K562 (cell line): ENCODE results near the gene CRIP1. TPM values are rescaled to one million over a fixed set of nuclear protein-coding genes. Genes with fewer than 3 reads are reported as not detected.

Source experiments
- ATAC-seq: fragments of 200-7000 bp; cut with Tn5 transposase; 3 replicates; pipeline ENCODE4 v1.9.1; 2020; ENCODE audit warnings: moderate library complexity
- BruUV-seq: library from RNA; stranded (reverse); fragments of 400-500 nt; replicated peaks from 2 replicates; lab custom pipeline; 2021; lab: Mats Ljungman, UMichigan
- CTCF ChIA-PET: fragments of 300-600 bp; formaldehyde crosslinking; extraction: SDS; loops from one replicate; lab custom pipeline; 2021; ENCODE audit warnings: low intra/inter-chr PET ratio; lab: Yijun Ruan, JAX
- POLR2A ChIA-PET: fragments of 300-600, 350-650 bp; sonication (Branson Sonifier 250); formaldehyde crosslinking; extraction: SDS; loops from one replicate; lab custom pipeline; 2021; ENCODE audit warnings: antibody characterized with exemption, inconsistent platforms; lab: Yijun Ruan, JAX
- DNase-seq, 4 experiments: peaks; one replicate each; pipeline versions ENCODE4 v3.0.0 to v3.0.0-alpha.2; 2011 to 2018; ENCODE audit warnings: low spot score in 3 of 4, mixed read lengths in 3 of 4; ENCODE audit errors: extremely low read depth in 1 of 4
- FAIRE-seq: peaks from 2 replicates; lab custom pipeline; 2011; peaks lifted over from hg19 to GRCh38; lab: Jason Lieb, UNC
- H2AFZ ChIP-seq: 2 replicates; pipeline ENCODE4 v1.6.0; 2011; ENCODE audit warnings: low read depth, low read length, control low read depth, inconsistent platforms
- H3K27ac ChIP-seq: fragments of 200-600 bp; 3 replicates; pipeline ENCODE4 v1.8.0; 2011; ENCODE audit warnings: low read depth, mild to moderate bottlenecking, control low read depth, inconsistent platforms, low read length, moderate library complexity, mixed read lengths; ENCODE audit errors: extremely low read depth
- H3K27me3 ChIP-seq, 2 experiments: fragments of 300-600 bp in 1 of 2; 2 replicates in 1 of 2; 3 replicates in 1 of 2; pipeline versions ENCODE4 v1.6.0 to v1.8.0; 2011; ENCODE audit warnings: inconsistent platforms in 2 of 2, low read length in 2 of 2, mild to moderate bottlenecking in 1 of 2, mixed read lengths in 1 of 2, moderate library complexity in 1 of 2; ENCODE audit not compliant: control insufficient read depth in 2 of 2, insufficient read depth in 2 of 2
- H3K36me3 ChIP-seq: fragments of 300-600 bp; 3 replicates; pipeline ENCODE4 v1.8.0; 2011; ENCODE audit warnings: mild to moderate bottlenecking, low read length, inconsistent platforms; ENCODE audit not compliant: control insufficient read depth, insufficient read depth
- H3K4me1 ChIP-seq, 2 experiments: fragments of 200-600 bp in 1 of 2; replicated peaks in 1 of 2; 2 replicates in 1 of 2; 3 replicates in 1 of 2; pipeline versions ENCODE4 v1.5.1 to v1.8.0; 2011; ENCODE audit warnings: inconsistent platforms in 2 of 2, low read length in 2 of 2, mild to moderate bottlenecking in 1 of 2, mixed read lengths in 1 of 2, moderate library complexity in 1 of 2; ENCODE audit not compliant: control insufficient read depth in 2 of 2, insufficient read depth in 2 of 2
- H3K4me2 ChIP-seq: 2 replicates; pipeline ENCODE4 v1.6.1; 2011; ENCODE audit warnings: low read length, control low read depth, inconsistent platforms, mixed read lengths; ENCODE audit not compliant: insufficient read depth
- H3K4me3 ChIP-seq: fragments of 200-600 bp; sonication (generic), shearing (Covaris generic); 2 replicates; pipeline ENCODE4 v1.5.1; 2016; ENCODE audit warnings: control low read depth, inconsistent platforms
- H3K79me2 ChIP-seq: fragments of 200-600 bp; 3 replicates; pipeline ENCODE4 v1.8.0; 2011; ENCODE audit warnings: low read length, inconsistent platforms; ENCODE audit not compliant: control insufficient read depth, insufficient read depth
- H3K9ac ChIP-seq, 2 experiments: 2 replicates each; pipeline versions ENCODE4 v1.6.0 to v1.6.1; 2011; ENCODE audit warnings: low read depth in 2 of 2, low read length in 2 of 2, control low read depth in 1 of 2, inconsistent platforms in 1 of 2, mild to moderate bottlenecking in 1 of 2, mixed read lengths in 1 of 2; ENCODE audit not compliant: insufficient read depth in 1 of 2
- H3K9me1 ChIP-seq: one replicate; pipeline ENCODE4 v1.6.0; 2011; ENCODE audit warnings: inconsistent platforms, mild to moderate bottlenecking, low read length, moderate library complexity; ENCODE audit not compliant: control insufficient read depth, insufficient read depth
- H3K9me3 ChIP-seq: replicated peaks from 2 replicates; pipeline ENCODE4 v1.5.1; 2011; ENCODE audit warnings: low read depth, low read length, inconsistent platforms; ENCODE audit not compliant: control insufficient read depth, insufficient read depth
- H4K20me1 ChIP-seq: replicated peaks from 2 replicates; pipeline ENCODE4 v1.6.1; 2011; ENCODE audit warnings: low read length, inconsistent platforms, mixed read lengths; ENCODE audit not compliant: control insufficient read depth, insufficient read depth
- COPS2 ChIP-seq: fragments of 450-650 bp; conservative IDR thresholded peaks from 2 replicates; pipeline ENCODE4 v1.6.1; 2016; ENCODE audit warnings: mild to moderate bottlenecking, moderate library complexity
- ETV5 ChIP-seq: sonication (generic); formaldehyde crosslinking; IDR thresholded peaks from 2 replicates; pipeline ENCODE4 v1.4.0; 2020; ENCODE audit warnings: low read depth, mild to moderate bottlenecking, missing genetic modification reagents
- FOXK2 ChIP-seq, 2 experiments: fragments of 450-650 bp; IDR thresholded peaks in 1 of 2; conservative IDR thresholded peaks in 1 of 2; 2 replicates each; pipeline ENCODE4 v1.6.1; 2016; ENCODE audit warnings: low read depth in 2 of 2, mild to moderate bottlenecking in 1 of 2
- HNRNPK ChIP-seq: fragments of 200-400 bp; formaldehyde crosslinking; IDR thresholded peaks from one replicate; pipeline ENCODE4 v1.6.1; 2018; ENCODE audit warnings: mild to moderate bottlenecking, low read depth, low read length; ENCODE audit not compliant: poor library complexity, severe bottlenecking
- OTX1 ChIP-seq: fragments of 450-650 bp; formaldehyde crosslinking; IDR thresholded peaks from 2 replicates; pipeline ENCODE4 v1.4.0; 2022; ENCODE audit warnings: mild to moderate bottlenecking
- PCBP1 ChIP-seq: fragments of 200-400 bp; formaldehyde crosslinking; IDR thresholded peaks from 2 replicates; pipeline ENCODE4 v1.6.1; 2018; ENCODE audit warnings: mild to moderate bottlenecking, low read depth, low read length; ENCODE audit not compliant: poor library complexity, severe bottlenecking
- RBFOX2 ChIP-seq: fragments of 200-400 bp; formaldehyde crosslinking; IDR thresholded peaks from 2 replicates; pipeline ENCODE4 v1.6.1; 2017; ENCODE audit warnings: low read depth, mild to moderate bottlenecking, low read length, moderate library complexity
- SIN3B ChIP-seq: fragments of 450-650 bp; IDR thresholded peaks from 2 replicates; pipeline ENCODE4 v1.6.1; 2017; ENCODE audit warnings: low read depth, mild to moderate bottlenecking, moderate library complexity
- TAF15 ChIP-seq: fragments of 200-400 bp; formaldehyde crosslinking; IDR thresholded peaks from 2 replicates; pipeline ENCODE4 v1.6.1; 2017; ENCODE audit warnings: mild to moderate bottlenecking, low read depth, low read length, moderate library complexity
- TCF7L2 ChIP-seq: fragments of 150-350 bp; IDR thresholded peaks from 2 replicates; pipeline ENCODE4 v1.6.1; 2016; ENCODE audit warnings: low read depth, mild to moderate bottlenecking, low read length, moderate library complexity
- WHSC1 ChIP-seq: IDR thresholded peaks from one replicate; pipeline ENCODE4 v1.6.1; 2012; ENCODE audit warnings: low read length, control low read depth, inconsistent platforms
- ZNF197 ChIP-seq: fragments of 200-800 bp; sonication (Bioruptor generic); IDR thresholded peaks from 2 replicates; pipeline ENCODE4 v1.6.1; 2016; ENCODE audit warnings: low read depth, missing genetic modification characterization, missing compliant biosample characterization
- ZNF79 ChIP-seq: fragments of 250-450 bp; sonication (Bioruptor Pico); IDR thresholded peaks from 2 replicates; pipeline ENCODE4 v1.4.0; 2020; ENCODE audit warnings: low read depth, mild to moderate bottlenecking, moderate library complexity
- WGBS: fragments of 100-300 bp; shearing (Covaris generic); methylation state at CpG from one replicate; pipeline ENCODE4 v1.1.6; 2016; ENCODE audit warnings: low coverage, mixed read lengths; ENCODE audit not compliant: insufficient coverage; ENCODE audit errors: missing lambda C conversion rate; 5-methylcytosine and 5-hydroxymethylcytosine counted together
- in situ Hi-C: fragments of 300-500 bp; cut with MboI; formaldehyde crosslinking; loops from 4 replicates; pipeline ENCODE4 v1.15.0; 2018; ENCODE audit warnings: inconsistent platforms, mixed read lengths
- intact Hi-C: fragments of 100-400 bp; cut with micrococcal nuclease; formaldehyde crosslinking; loops from 2 replicates; pipeline ENCODE4 v1.14.2; 2022
- polyA plus RNA-seq, 8 experiments: library from polyadenylated mRNA; depleted of rRNA in 4 of 8; stranded (reverse) in 5 of 8; unstranded in 3 of 8; fragments of >200 nt; fragmentation: Nextera tagmentation in 2 of 8; fragmentation: Illumina TruSeq in 1 of 8; extraction: Ambion mirVana in 2 of 8; extraction: Trizol in 1 of 8; gene quantifications; 2 replicates each; pipeline versions ENCODE4 v1.2.1 to v1.2.3, GENCODE V29; 2011 to 2014; ENCODE audit warnings: inconsistent platforms in 1 of 8, missing spikeins in 1 of 8
- total RNA-seq, 7 experiments: library from RNA; depleted of rRNA in 6 of 7; stranded (reverse); fragments of >200 nt in 6 of 7; fragmentation: Illumina TruSeq in 2 of 7; extraction: Trizol in 2 of 7; gene quantifications; 2 replicates each; pipeline versions ENCODE4 v1.2.1 to v1.2.3, GENCODE V29; 2011 to 2021; ENCODE audit warnings: low replicate concordance in 1 of 7
- TF ChIP-seq, protein P1 (sequence below): fragments of 250-450 bp; sonication (Bioruptor Pico); IDR thresholded peaks from 2 replicates; pipeline ENCODE4 v1.6.1; 2021; ENCODE audit warnings: mild to moderate bottlenecking
- TF ChIP-seq, protein P2 (sequence below): fragments of 450-650 bp; IDR thresholded peaks from 2 replicates; pipeline ENCODE4 v1.6.1; 2017; ENCODE audit warnings: mild to moderate bottlenecking, moderate library complexity
- TF ChIP-seq, protein P3 (sequence below), 2 experiments: IDR thresholded peaks in 1 of 2; conservative IDR thresholded peaks in 1 of 2; 2 replicates each; pipeline ENCODE4 v1.6.1; 2016; ENCODE audit warnings: low read depth in 2 of 2, mild to moderate bottlenecking in 1 of 2, missing compliant biosample characterization in 1 of 2, missing genetic modification characterization in 1 of 2, moderate library complexity in 1 of 2

Gene CRIP1
- total and polyA plus RNA-seq, 9 of the 15 experiments (the other 6 are each of a cell fraction or from before 2014, with no cell fraction given), result 0.11 to 0.58 (median 0.14) TPM; not detected in 6

DNA sequence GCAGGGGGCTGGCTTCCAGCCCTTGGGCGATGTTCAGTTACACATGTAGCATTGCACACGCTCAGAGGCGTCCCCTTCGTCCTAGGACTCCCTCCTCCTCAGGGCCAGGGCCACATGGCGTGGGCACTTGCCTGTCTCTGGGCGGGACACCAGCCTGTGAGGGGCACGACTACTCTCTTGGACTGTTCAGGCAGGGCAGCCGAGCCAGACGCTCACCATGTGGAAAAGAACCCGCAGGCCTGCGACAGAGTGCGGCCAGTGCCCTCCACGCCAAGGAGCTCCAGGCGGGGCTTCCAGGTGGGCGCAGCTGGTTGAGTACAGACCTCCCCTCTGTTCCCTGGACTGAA lies 46.2 kb upstream of the CRIP1 start:
- H3K79me2 ChIP-seq, result peaks cover 37% of the 10 kb centered on the region
- H3K4me1 ChIP-seq, result peaks cover 0 to 49% of the 10 kb centered on the region in 2 experiments; a peak in 2 of 5 replicates
- H3K9me1 ChIP-seq, result no peaks in the 10 kb centered on the region
- no peak overlapping the region for H3K4me3 ChIP-seq
- FAIRE-seq, result no peak
- peaks cover 51% of the 10 kb centered on the region; the same call in 1 of the 3 replicates for H3K36me3 ChIP-seq
- no peak overlapping the region for H3K27ac ChIP-seq
- peaks cover 8% of the 10 kb centered on the region; the same call in 1 of the 2 replicates for H4K20me1 ChIP-seq
- no peak for TF ChIP-seq FOXK2 (conservative IDR thresholded peaks at IDR 0.05 in 1 of 2, IDR thresholded peaks at IDR 0.05 in 1 of 2; ENCODE audit: low read depth in 2 of 2)
- TF ChIP-seq COPS2, result no peak
- TF ChIP-seq, protein P1, sequence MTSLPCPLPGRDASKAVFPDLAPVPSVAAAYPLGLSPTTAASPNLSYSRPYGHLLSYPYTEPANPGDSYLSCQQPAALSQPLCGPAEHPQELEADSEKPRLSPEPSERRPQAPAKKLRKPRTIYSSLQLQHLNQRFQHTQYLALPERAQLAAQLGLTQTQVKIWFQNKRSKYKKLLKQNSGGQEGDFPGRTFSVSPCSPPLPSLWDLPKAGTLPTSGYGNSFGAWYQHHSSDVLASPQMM, result no peak
- TF ChIP-seq ZNF197 (CRISPR knock-in tag), result no peak
- TF ChIP-seq PCBP1, result no peak
- TF ChIP-seq WHSC1, result no peak
- no peak for TF ChIP-seq TAF15
- no peak for TF ChIP-seq HNRNPK
- no peak for TF ChIP-seq SIN3B
- no peak for TF ChIP-seq ZNF79 (CRISPR knock-in tag)
- TF ChIP-seq, protein P2, sequence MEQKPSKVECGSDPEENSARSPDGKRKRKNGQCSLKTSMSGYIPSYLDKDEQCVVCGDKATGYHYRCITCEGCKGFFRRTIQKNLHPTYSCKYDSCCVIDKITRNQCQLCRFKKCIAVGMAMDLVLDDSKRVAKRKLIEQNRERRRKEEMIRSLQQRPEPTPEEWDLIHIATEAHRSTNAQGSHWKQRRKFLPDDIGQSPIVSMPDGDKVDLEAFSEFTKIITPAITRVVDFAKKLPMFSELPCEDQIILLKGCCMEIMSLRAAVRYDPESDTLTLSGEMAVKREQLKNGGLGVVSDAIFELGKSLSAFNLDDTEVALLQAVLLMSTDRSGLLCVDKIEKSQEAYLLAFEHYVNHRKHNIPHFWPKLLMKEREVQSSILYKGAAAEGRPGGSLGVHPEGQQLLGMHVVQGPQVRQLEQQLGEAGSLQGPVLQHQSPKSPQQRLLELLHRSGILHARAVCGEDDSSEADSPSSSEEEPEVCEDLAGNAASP, result no peak
- TF ChIP-seq ETV5, result no peak
- no peak for TF ChIP-seq TCF7L2
- no peak for TF ChIP-seq RBFOX2
- TF ChIP-seq, protein P3, sequence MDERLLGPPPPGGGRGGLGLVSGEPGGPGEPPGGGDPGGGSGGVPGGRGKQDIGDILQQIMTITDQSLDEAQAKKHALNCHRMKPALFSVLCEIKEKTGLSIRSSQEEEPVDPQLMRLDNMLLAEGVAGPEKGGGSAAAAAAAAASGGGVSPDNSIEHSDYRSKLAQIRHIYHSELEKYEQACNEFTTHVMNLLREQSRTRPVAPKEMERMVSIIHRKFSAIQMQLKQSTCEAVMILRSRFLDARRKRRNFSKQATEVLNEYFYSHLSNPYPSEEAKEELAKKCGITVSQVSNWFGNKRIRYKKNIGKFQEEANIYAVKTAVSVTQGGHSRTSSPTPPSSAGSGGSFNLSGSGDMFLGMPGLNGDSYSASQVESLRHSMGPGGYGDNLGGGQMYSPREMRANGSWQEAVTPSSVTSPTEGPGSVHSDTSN (CRISPR knock-in tag; IDR thresholded peaks at IDR 0.05; ENCODE audit: low read depth), result no peak
- TF ChIP-seq, protein P3 (tag; conservative IDR thresholded peaks at IDR 0.05; ENCODE audit: low read depth), result no peak
- TF ChIP-seq OTX1, result no peak
- POLR2A ChIA-PET, result no interaction called here
- H2AFZ ChIP-seq, result no peak overlapping the region
- in situ Hi-C loops (no loop called here), intact Hi-C loops (no loop called here)
- 100% methylated on average over 4 of the region's 15 CpGs for WGBS
- H3K9me3 ChIP-seq, result no peaks in the 10 kb centered on the region
- no TSS peak for BruUV-seq
- no peak for DNase-seq
- no peaks in the 10 kb centered on the region for H3K27me3 ChIP-seq
- ATAC-seq, result no peak
- CTCF ChIA-PET, result no interaction called here
- no peak overlapping the region for H3K9ac ChIP-seq
- H3K4me2 ChIP-seq, result no peak overlapping the region
